Natural killer cell (primary cell): ENCODE measurements around the gene CMIP. TPM values are rescaled to one million over a fixed set of nuclear protein-coding genes. Genes with fewer than 3 reads are reported as not detected.

Experiments used
- ATAC-seq, 3 donors: fragments of 150-1000 bp in 2 of 3; fragments of 200-7000 bp in 1 of 3; cut with Tn5 transposase; 1 replicate in 1 of 3; 2 replicates in 2 of 3; pipeline ENCODE4 v1.10.0; 2021; ENCODE audit warnings: mild to moderate bottlenecking in 2 of 3, moderate library complexity in 2 of 3
- DNase-seq, 2 donors: peaks; one replicate each; pipeline versions ENCODE4 v3.0.0 to v3.0.0-alpha.2; 2013 to 2021; ENCODE audit warnings: mixed read lengths in 1 of 2
- H3K27ac ChIP-seq: one replicate; pipeline ENCODE4 v1.5.1; 2013; ENCODE audit warnings: mild to moderate bottlenecking, low read length
- H3K27me3 ChIP-seq: one replicate; pipeline ENCODE4 v1.6.1; 2013; ENCODE audit warnings: low read length; ENCODE audit not compliant: control insufficient read depth, insufficient read depth
- H3K36me3 ChIP-seq: one replicate; pipeline ENCODE4 v1.6.1; 2013; ENCODE audit warnings: low read length; ENCODE audit not compliant: control insufficient read depth, insufficient read depth
- H3K4me1 ChIP-seq: one replicate; pipeline ENCODE4 v1.6.1; 2013; ENCODE audit warnings: low read length; ENCODE audit not compliant: control insufficient read depth, insufficient read depth
- H3K4me3 ChIP-seq: one replicate; pipeline ENCODE4 v1.5.1; 2013; ENCODE audit warnings: low read length
- H3K9me3 ChIP-seq: one replicate; pipeline ENCODE4 v1.6.1; 2013; ENCODE audit warnings: low read length; ENCODE audit not compliant: control insufficient read depth, insufficient read depth
- H3K27ac Mint-ChIP-seq, 2 donors: one replicate each; pipeline ENCODE4 v1.8.0; 2022; ENCODE audit warnings: mild to moderate bottlenecking in 2 of 2, mixed read lengths in 2 of 2, moderate library complexity in 1 of 2
- H3K27me3 Mint-ChIP-seq, 2 donors: one replicate each; pipeline ENCODE4 v1.8.0; 2022; ENCODE audit warnings: low read depth in 2 of 2, mixed read lengths in 2 of 2
- H3K36me3 Mint-ChIP-seq: one replicate; pipeline ENCODE4 v1.8.0; 2022; ENCODE audit warnings: mixed read lengths
- H3K4me1 Mint-ChIP-seq, 2 donors: one replicate each; pipeline ENCODE4 v1.8.0; 2022; ENCODE audit warnings: mixed read lengths in 2 of 2
- H3K4me3 Mint-ChIP-seq: one replicate; pipeline ENCODE4 v1.8.0; 2022; ENCODE audit warnings: mild to moderate bottlenecking, moderate library complexity, mixed read lengths
- H3K9me3 Mint-ChIP-seq, 2 donors: one replicate each; pipeline ENCODE4 v1.8.0; 2022; ENCODE audit warnings: mixed read lengths in 2 of 2
- CTCF ChIP-seq: fragments of 200-600 bp; IDR thresholded peaks from one replicate; pipeline ENCODE4 v1.8.0; 2022; ENCODE audit warnings: antibody characterized with exemption
- WGBS: methylation state at CpG from one replicate; pipeline ENCODE4 v1.1.7; 2013; ENCODE audit warnings: missing lambda C conversion rate; ENCODE audit not compliant: insufficient coverage; 5-methylcytosine and 5-hydroxymethylcytosine counted together
- intact Hi-C: fragments of 100-400 bp; cut with micrococcal nuclease; formaldehyde crosslinking; loops from one replicate; pipeline ENCODE4 v1.14.2; 2022
- total RNA-seq, 4 donors: library from RNA; stranded (reverse); fragments of 120-200 nt in 1 of 4; gene quantifications; one replicate each; pipeline versions ENCODE4 v1.2.3 to v1.2.4, GENCODE V29; 2013 to 2022

The CMIP gene
- total RNA-seq, 3 donors from 2014 or later (not counting 1 experiment from before 2014, with no cell fraction given): 88.2 to 115 (median 91.5) TPM

GRCh38 chr16:81440888-81441761 lies 3.5 kb upstream of the CMIP start:
- Mint-ChIP-seq H3K9me3 (no peaks in the 10 kb centered on the region), H3K4me1 (peaks cover 39 to 45% of the 10 kb centered on the region in 2 donors)
- intact Hi-C loops: loop anchor here (10.0 kb wide), 1 partner anchor 394 kb away; no protein-coding TSS in a partner anchor

GRCh38 chr16:81442220-81442915 lies 2.2 kb upstream of the CMIP start:
- H3K4me3 ChIP-seq: no peak overlapping the region
- H3K27me3 Mint-ChIP-seq: peaks cover 0 to 5% of the 10 kb centered on the region in 2 donors
- H3K4me1 Mint-ChIP-seq: peaks cover 52 to 55% of the 10 kb centered on the region in 2 donors
- peak overlapping the region; percentile 85 for H3K4me3 Mint-ChIP-seq
- H3K27me3 ChIP-seq: no peaks in the 10 kb centered on the region
- no peaks in the 10 kb centered on the region for H3K9me3 ChIP-seq
- intact Hi-C loops: loop anchor here (1.0 to 10.0 kb wide), 3 partner anchors 36 to 392 kb away; no protein-coding TSS in a partner anchor
- DNase-seq (peak; percentile 47 to 68), ATAC-seq (peak; percentile 18 to 39 (median 24))
- peak overlapping the region; percentile 86 to 93 for H3K27ac Mint-ChIP-seq
- 83% methylated on average over 7 of the region's 7 CpGs for WGBS
- peak overlapping the region; percentile 88 for H3K27ac ChIP-seq
- peaks cover 48% of the 10 kb centered on the region for H3K4me1 ChIP-seq
- H3K36me3 Mint-ChIP-seq: no peaks in the 10 kb centered on the region
- no peaks in the 10 kb centered on the region for H3K9me3 Mint-ChIP-seq
- TF ChIP-seq CTCF: no peak
- H3K36me3 ChIP-seq: no peaks in the 10 kb centered on the region

More at GRCh38 chr16:81440888-81441761, 3.5 kb upstream of the CMIP start:
- no peak overlapping the region for H3K4me3 Mint-ChIP-seq
- H3K4me1 ChIP-seq: peaks cover 36% of the 10 kb centered on the region
- DNase-seq: no peak
- no peaks in the 10 kb centered on the region for H3K36me3 ChIP-seq
- no peak overlapping the region for H3K27ac ChIP-seq
- no peak overlapping the region for H3K4me3 ChIP-seq
- H3K27me3 Mint-ChIP-seq: peaks cover 0 to 5% of the 10 kb centered on the region in 2 donors
- H3K9me3 ChIP-seq: no peaks in the 10 kb centered on the region
- WGBS: 92% methylated on average over 21 of the region's 21 CpGs
- TF ChIP-seq CTCF: no peak
- ATAC-seq: no peak
- peak overlapping the region in 1 of 2 donors; percentile 42 for H3K27ac Mint-ChIP-seq
- H3K36me3 Mint-ChIP-seq: no peaks in the 10 kb centered on the region
- H3K27me3 ChIP-seq: no peaks in the 10 kb centered on the region

- H3K4me3 Mint-ChIP-seq: peak overlapping the region; percentile 85
- H3K4me3 ChIP-seq: no peak overlapping the region
- H3K27me3 ChIP-seq: no peaks in the 10 kb centered on the region
- no peaks in the 10 kb centered on the region for H3K9me3 Mint-ChIP-seq
- H3K36me3 ChIP-seq: no peaks in the 10 kb centered on the region
- intact Hi-C loops: loop anchor here (1.0 to 10.0 kb wide), 4 partner anchors 36 to 392 kb away; no protein-coding TSS in a partner anchor
- peak overlapping the region; percentile 88 for H3K27ac ChIP-seq
- DNase-seq (peak; percentile 42 to 67), ATAC-seq (peak; percentile 40 to 54 (median 53))
- TF ChIP-seq CTCF: no peak
- 80% methylated on average over 6 of the region's 8 CpGs for WGBS
- H3K9me3 ChIP-seq: no peaks in the 10 kb centered on the region
- H3K36me3 Mint-ChIP-seq: no peaks in the 10 kb centered on the region
- H3K4me1 ChIP-seq: peaks cover 51% of the 10 kb centered on the region
- H3K27me3 Mint-ChIP-seq: peaks cover 0 to 3% of the 10 kb centered on the region in 2 donors
- peak overlapping the region; percentile 86 to 93 for H3K27ac Mint-ChIP-seq
- peaks cover 50 to 52% of the 10 kb centered on the region in 2 donors for H3K4me1 Mint-ChIP-seq
Observed at GRCh38 chr16:81442916-81443687, 1.5 kb upstream of the CMIP start.
